Skeletal muscle cell (primary cell): ENCODE measurements around the gene ZNF526.

Experiments
- DNase-seq: peaks from one replicate; pipeline ENCODE4 v3.0.0-alpha.2; 2010; ENCODE audit warnings: low read depth
- H3K4me3 ChIP-seq: 2 replicates; pipeline ENCODE4 v1.5.1; 2011; ENCODE audit warnings: low read depth, mild to moderate bottlenecking, control low read depth, low read length, moderate library complexity

ZNF526 gene

DNA sequence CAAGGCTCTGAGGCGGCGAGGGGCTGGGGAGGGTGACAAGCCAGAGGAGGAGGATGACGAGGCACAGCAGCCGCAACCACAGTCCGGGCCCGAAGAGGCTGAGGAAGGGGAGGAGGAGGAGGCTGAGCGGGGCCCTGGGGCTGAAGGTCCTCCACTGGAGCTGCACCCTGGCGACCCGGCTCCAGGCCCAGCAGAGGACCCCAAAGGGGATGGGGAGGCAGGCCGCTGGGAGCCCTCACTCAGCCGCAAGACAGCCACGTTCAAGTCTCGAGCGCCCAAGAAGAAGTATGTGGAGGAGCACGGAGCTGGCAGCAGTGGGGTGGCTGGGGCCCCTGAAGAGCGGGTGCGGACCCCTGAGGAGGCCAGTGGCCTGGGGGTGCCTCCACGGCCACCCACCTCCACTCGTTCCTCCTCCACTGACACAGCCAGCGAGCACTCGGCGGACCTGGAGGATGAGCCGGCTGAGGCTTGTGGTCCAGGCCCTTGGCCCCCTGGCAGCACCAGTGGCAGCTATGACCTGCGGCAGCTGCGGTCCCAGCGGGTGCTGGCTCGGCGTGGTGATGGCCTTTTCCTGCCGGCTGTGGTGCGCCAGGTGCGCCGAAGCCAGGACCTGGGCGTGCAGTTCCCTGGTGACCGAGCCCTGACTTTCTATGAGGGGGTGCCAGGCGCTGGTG is 51.9 kb downstream of the ZNF526 start:
- no peak for DNase-seq
- no peak overlapping the region for H3K4me3 ChIP-seq

DNA sequence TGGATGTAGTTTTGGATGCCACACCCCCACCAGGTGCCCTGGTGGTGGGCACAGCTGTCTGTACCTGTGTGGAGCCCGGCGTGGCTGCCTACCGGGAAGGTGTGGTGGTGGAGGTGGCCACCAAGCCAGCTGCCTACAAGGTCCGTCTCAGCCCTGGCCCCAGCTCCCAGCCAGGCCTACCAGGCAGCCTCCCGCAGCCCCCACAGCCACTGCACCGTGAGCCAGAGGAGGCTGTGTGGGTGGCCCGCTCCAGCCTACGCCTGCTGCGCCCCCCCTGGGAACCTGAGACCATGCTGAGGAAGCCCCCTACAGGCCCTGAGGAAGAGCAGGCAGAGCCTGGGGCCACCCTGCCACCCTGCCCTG is 52.4 kb downstream of the ZNF526 start:
- no peak for DNase-seq
- H3K4me3 ChIP-seq = no peak overlapping the region

DNA sequence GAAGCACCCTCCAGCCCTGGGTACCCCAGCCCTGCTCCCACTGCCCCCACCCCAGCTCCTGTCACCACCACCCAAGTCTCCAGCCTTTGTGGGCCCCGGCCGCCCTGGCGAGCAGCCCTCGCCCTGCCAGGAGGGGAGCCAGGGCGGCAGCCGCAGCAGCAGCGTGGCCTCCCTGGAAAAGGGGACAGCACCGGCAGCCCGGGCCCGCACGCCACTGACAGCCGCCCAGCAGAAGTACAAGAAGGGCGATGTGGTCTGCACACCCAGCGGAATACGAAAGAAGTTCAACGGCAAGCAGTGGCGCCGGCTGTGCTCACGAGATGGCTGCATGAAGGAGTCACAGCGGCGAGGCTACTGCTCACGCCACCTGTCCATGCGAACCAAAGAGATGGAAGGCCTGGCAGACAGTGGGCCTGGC is 52.9 kb downstream of the ZNF526 start:
- no peak for DNase-seq
- no peak overlapping the region for H3K4me3 ChIP-seq

- no peak overlapping the region for H3K4me3 ChIP-seq
- DNase-seq = no peak
Observed at GRCh38 chr19:42273407-42274064, 53.4 kb downstream of the ZNF526 start.

DNA sequence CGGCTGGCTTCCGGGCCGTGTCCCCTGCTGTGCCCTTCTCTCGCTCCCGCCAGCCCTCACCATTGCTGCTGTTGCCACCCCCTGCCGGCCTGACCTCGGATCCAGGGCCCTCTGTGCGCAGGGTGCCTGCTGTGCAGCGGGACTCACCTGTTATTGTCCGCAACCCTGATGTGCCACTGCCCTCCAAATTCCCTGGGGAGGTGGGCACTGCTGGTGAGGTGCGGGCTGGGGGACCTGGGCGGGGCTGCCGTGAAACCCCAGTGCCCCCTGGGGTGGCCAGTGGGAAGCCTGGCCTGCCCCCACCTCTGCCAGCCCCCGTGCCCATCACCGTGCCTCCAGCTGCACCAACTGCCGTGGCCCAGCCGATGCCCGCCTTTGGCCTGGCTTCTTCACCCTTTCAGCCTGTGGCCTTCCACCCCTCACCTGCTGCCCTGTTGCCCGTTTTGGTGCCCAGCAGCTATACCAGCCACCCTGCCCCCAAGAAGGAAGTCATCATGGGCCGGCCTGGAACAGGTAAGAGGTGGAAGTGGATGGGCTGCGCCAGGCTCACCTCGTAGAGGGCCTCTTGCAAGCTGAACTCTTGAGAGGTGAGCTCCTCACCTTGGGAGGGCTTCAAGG is 54.1 kb downstream of the ZNF526 start:
- no peak for DNase-seq

DNA sequence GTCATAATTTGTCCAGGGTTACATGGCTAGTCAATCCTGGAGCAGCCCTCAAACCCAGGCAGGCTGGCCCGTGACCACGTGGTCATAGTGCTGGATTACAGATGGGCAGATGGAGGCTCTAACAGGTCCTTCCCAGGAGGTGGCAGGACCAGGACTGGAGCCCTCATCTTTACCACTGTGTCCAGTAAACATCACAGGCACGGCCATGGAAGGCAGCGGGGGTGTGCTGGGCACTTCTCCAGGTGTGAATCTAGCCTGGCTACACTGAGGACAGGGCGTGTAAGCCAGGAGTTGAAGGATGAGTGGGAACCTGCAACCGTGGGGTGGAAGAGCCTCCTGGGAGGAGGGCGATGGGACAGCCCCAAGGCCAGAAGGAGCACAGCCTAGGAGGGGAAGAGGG is 55.0 kb downstream of the ZNF526 start:
- H3K4me3 ChIP-seq = no peak overlapping the region
- no peak for DNase-seq

More for the DNA sequence above, 54.1 kb downstream of the ZNF526 start:
- no peak overlapping the region for H3K4me3 ChIP-seq

GRCh38 chr19:42275517-42275916 is 55.4 kb downstream of the ZNF526 start:
- H3K4me3 ChIP-seq = no peak overlapping the region
- no peak for DNase-seq

DNA sequence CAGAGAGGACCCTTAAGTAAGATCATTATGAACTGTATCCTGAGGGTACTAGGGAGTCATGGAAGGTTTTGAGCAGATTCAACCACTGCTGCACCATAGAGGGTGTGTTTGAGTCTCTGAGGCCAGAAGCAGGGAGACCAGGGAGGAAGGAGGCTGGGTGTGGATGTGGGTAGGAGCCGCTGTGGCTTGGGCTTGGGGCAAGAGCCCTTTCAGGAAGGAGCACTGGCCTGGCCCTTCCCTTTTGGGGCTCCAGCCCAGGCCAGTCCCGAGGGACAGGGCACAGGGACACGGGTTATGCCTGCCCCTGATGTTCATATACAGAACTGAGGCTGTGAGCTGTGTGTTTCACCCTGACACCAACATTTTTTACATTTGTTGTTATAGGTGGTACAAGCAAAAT is 56.2 kb downstream of the ZNF526 start:
- no peak overlapping the region for H3K4me3 ChIP-seq
- no peak for DNase-seq

DNA sequence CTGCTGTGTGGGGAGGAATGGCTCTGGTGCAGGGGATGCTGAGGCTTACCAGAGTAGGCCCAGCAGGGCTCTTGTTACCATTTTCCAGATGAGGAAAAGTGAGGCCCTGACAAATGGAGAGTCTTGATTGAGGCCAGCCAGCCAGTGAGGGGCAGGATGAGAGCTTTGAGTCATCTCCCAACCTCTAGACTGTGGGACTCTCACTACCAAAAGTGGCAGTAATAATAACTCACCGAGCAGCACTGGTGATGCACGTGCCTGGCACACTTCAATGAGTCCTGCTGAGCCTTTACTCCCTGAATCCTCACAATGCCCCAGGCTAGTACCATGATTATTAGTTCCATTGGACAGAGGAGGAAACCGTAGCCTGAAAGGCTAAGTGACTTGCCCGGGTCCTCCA is 56.7 kb downstream of the ZNF526 start:
- no peak for DNase-seq
- no peak overlapping the region for H3K4me3 ChIP-seq
